Measurements from ENCODE around the gene TNFRSF1A. TPM values are rescaled to one million over a fixed set of nuclear protein-coding genes. Genes with fewer than 3 reads are reported as not detected.

TNFRSF1A gene
- total RNA-seq, 1 donor from 2014 or later, result 21.8 TPM

DNA sequence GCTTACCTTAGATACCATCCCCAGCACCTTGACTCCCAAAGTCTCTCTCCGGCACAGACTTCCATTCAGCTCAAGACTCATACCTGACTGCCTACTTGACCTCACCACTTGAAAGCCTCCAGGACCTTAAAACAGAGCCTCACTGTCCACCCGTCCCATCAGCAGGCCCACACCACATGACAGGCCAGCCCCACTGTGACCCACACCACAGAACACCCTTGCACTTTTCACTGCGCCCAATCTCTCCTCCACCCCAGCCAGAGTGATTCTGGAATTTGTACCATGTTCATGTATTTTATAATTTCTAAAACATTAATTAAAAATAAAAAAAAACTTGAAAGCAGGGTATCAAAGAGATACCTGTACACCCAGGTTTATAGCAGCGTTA is 59.4 kb downstream of the TNFRSF1A start:
- H3K9ac ChIP-seq, result no peak overlapping the region
- H3K4me1 ChIP-seq, result peaks cover 6% of the 10 kb centered on the region
- no peaks in the 10 kb centered on the region for H3K9me3 ChIP-seq (ENCODE audit: low read depth)
- H3K4me2 ChIP-seq, result no peak overlapping the region
- H3K27me3 ChIP-seq, result peaks cover 26% of the 10 kb centered on the region
- H4K20me1 ChIP-seq (ENCODE audit: low read depth), result no peaks in the 10 kb centered on the region
- Mint-ChIP-seq H3K36me3 (no peaks in the 10 kb centered on the region), H3K27me3 (ENCODE audit: insufficient read depth, low read depth) (peaks cover 24% of the 10 kb centered on the region), H3K9me3 (no peaks in the 10 kb centered on the region), H3K4me1 (peaks cover 45% of the 10 kb centered on the region), H3K27ac (no peak overlapping the region), H3K4me3 (no peak overlapping the region)
- H3F3A ChIP-seq (ENCODE audit: low read depth), result peaks cover 14% of the 10 kb centered on the region
- DNase-seq (ENCODE audit: low spot score), result no peak
- H3K27ac ChIP-seq, result no peak overlapping the region
- no peaks in the 10 kb centered on the region for H3K36me3 ChIP-seq
- peak overlapping the region; percentile 40 for H2AFZ ChIP-seq (replicated peaks)
- H3K4me3 ChIP-seq, result no peak overlapping the region
- TF ChIP-seq EZH2phosphoT487 (IDR thresholded peaks at IDR 0.05) (no peak), EZH2 (IDR thresholded peaks at IDR 0.05) (no peak)
- TF ChIP-seq, protein P1, sequence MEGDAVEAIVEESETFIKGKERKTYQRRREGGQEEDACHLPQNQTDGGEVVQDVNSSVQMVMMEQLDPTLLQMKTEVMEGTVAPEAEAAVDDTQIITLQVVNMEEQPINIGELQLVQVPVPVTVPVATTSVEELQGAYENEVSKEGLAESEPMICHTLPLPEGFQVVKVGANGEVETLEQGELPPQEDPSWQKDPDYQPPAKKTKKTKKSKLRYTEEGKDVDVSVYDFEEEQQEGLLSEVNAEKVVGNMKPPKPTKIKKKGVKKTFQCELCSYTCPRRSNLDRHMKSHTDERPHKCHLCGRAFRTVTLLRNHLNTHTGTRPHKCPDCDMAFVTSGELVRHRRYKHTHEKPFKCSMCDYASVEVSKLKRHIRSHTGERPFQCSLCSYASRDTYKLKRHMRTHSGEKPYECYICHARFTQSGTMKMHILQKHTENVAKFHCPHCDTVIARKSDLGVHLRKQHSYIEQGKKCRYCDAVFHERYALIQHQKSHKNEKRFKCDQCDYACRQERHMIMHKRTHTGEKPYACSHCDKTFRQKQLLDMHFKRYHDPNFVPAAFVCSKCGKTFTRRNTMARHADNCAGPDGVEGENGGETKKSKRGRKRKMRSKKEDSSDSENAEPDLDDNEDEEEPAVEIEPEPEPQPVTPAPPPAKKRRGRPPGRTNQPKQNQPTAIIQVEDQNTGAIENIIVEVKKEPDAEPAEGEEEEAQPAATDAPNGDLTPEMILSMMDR (IDR thresholded peaks at IDR 0.05), result no peak
- no peaks in the 10 kb centered on the region for H3K79me2 ChIP-seq (ENCODE audit: low read depth)

DNA sequence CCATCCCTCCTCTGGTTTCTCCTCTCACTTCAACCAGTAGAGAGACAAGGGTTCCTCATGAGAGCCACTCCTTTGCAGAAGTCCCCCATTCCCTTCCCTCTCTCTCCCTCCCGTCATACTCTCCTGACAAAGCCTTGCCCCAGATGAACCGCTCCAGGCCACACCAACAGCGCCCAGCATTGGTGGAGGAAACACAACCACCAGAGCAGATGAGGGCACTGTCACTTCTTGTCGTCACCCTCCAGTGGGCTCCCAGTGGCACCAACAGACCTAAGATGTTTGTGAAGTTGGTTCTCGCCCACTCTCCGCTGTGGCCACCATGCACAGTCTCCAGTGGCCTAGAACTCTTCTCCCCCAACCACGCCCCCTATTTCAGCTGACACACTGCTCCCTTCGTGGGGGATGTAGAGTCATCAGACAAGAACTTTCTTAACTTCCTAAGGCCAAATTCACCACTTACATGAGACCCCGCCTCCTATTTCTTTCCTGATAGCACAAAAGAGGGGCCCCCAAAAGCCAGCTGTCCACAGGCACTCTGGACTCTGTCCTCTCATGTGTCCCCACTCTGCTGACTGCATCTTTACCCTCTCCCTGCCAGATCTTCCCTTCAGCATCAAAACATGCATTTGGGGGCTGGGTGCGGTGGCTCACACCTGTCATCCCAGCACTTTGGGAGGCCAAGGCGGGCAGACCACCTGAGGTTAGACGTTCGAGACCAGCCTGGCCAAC is 60.6 kb downstream of the TNFRSF1A start:
- Mint-ChIP-seq H3K36me3 (no peaks in the 10 kb centered on the region), H3K9me3 (no peaks in the 10 kb centered on the region), H3K4me3 (peak overlapping the region; percentile 63), H3K27ac (no peak overlapping the region), H3K4me1 (peaks cover 43% of the 10 kb centered on the region), H3K27me3 (ENCODE audit: insufficient read depth, low read depth) (peaks cover 22% of the 10 kb centered on the region)
- peaks cover 29% of the 10 kb centered on the region for H3K27me3 ChIP-seq
- H3K9ac ChIP-seq, result no peak overlapping the region
- TF ChIP-seq EZH2phosphoT487 (IDR thresholded peaks at IDR 0.05) (no peak), EZH2 (IDR thresholded peaks at IDR 0.05) (no peak)
- TF ChIP-seq, protein P1 (IDR thresholded peaks at IDR 0.05), result no peak
- no peak overlapping the region for H3K4me2 ChIP-seq
- no peaks in the 10 kb centered on the region for H3K9me3 ChIP-seq (ENCODE audit: low read depth)
- no peaks in the 10 kb centered on the region for H3K79me2 ChIP-seq (ENCODE audit: low read depth)
- no peak overlapping the region for H3K27ac ChIP-seq
- H3K4me3 ChIP-seq, result no peak overlapping the region
- no peak overlapping the region for H2AFZ ChIP-seq (replicated peaks)
- DNase-seq (ENCODE audit: low spot score), result no peak
- peaks cover 6% of the 10 kb centered on the region for H3K4me1 ChIP-seq
- no peaks in the 10 kb centered on the region for H3K36me3 ChIP-seq
- peaks cover 15% of the 10 kb centered on the region for H3F3A ChIP-seq (ENCODE audit: low read depth)
- no peaks in the 10 kb centered on the region for H4K20me1 ChIP-seq (ENCODE audit: low read depth)

DNA sequence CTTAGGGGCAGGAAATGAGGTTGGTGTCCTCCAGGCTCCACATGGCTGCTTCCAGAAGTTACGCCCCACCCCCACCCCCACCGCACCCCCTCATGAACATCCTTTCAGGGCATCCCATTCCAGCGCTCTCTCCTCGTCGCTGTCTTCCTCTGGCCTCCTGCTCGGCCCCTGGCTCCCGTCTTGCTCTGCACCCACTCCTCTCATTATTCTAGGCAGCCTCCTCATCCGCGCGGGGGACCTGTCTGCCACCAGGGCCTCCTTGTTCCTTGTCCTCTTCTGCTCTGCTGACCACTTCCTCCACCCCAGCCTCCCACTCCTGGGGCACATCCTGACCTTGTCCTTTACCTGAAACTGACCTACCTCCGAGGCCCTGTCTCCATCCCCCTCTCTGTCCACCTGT is 61.2 kb downstream of the TNFRSF1A start:
- Mint-ChIP-seq H3K27me3 (ENCODE audit: insufficient read depth, low read depth) (peaks cover 19% of the 10 kb centered on the region), H3K27ac (no peak overlapping the region)

More for the DNA sequence above, 61.2 kb downstream of the TNFRSF1A start:
- H3F3A ChIP-seq (ENCODE audit: low read depth), result peaks cover 15% of the 10 kb centered on the region
- H3K27me3 ChIP-seq, result peaks cover 29% of the 10 kb centered on the region
- no peak overlapping the region for H3K4me3 ChIP-seq
- no peak for DNase-seq (ENCODE audit: low spot score)
- Mint-ChIP-seq H3K4me1 (peaks cover 44% of the 10 kb centered on the region), H3K36me3 (no peaks in the 10 kb centered on the region), H3K9me3 (no peaks in the 10 kb centered on the region), H3K4me3 (peak overlapping the region; percentile 18)
- H3K4me1 ChIP-seq, result peaks cover 6% of the 10 kb centered on the region
- H3K9ac ChIP-seq, result no peak overlapping the region
- no peak overlapping the region for H3K27ac ChIP-seq
- no peak overlapping the region for H3K4me2 ChIP-seq
- H3K79me2 ChIP-seq (ENCODE audit: low read depth), result no peaks in the 10 kb centered on the region
- H3K36me3 ChIP-seq, result no peaks in the 10 kb centered on the region
- no peak overlapping the region for H2AFZ ChIP-seq (replicated peaks)
- H4K20me1 ChIP-seq (ENCODE audit: low read depth), result no peaks in the 10 kb centered on the region
- H3K9me3 ChIP-seq (ENCODE audit: low read depth), result no peaks in the 10 kb centered on the region
- TF ChIP-seq EZH2 (IDR thresholded peaks at IDR 0.05) (no peak), EZH2phosphoT487 (IDR thresholded peaks at IDR 0.05) (no peak)
- TF ChIP-seq, protein P1 (IDR thresholded peaks at IDR 0.05), result no peak

Data from neural progenitor cell (in vitro differentiated cells).